ENCODE measurements around the gene PRICKLE2. TPM values are rescaled to one million over a fixed set of nuclear protein-coding genes. Genes with fewer than 3 reads are reported as not detected.

Gene PRICKLE2
- total RNA-seq, 2 experiments from 2014 or later: not detected

- intact Hi-C loops (cut with DNase I, micrococcal nuclease): no loop called here
- CTCF ChIA-PET: no interaction called here
- H3K9me3 Mint-ChIP-seq (ENCODE audit: low read depth): no peaks in the 10 kb centered on the region
- H3K4me1 Mint-ChIP-seq: no peaks in the 10 kb centered on the region
- peaks cover 3% of the 10 kb centered on the region for H3K27me3 Mint-ChIP-seq
- no peaks in the 10 kb centered on the region for H3K36me3 Mint-ChIP-seq (ENCODE audit: low read depth)
- ATAC-seq (no peak), DNase-seq (no peak)
- no peak overlapping the region for H3K4me3 Mint-ChIP-seq
- POLR2A ChIA-PET: no interaction called here
- H3K27ac Mint-ChIP-seq: no peak overlapping the region
Measured at GRCh38 chr3:64144241-64144900, 80.9 kb downstream of the PRICKLE2 start.

GRCh38 chr3:64143409-64144130, 81.7 kb downstream of the PRICKLE2 start:
- Mint-ChIP-seq H3K27ac (no peak overlapping the region), H3K27me3 (peaks cover 3% of the 10 kb centered on the region), H3K4me3 (no peak overlapping the region), H3K36me3 (ENCODE audit: low read depth) (no peaks in the 10 kb centered on the region), H3K9me3 (ENCODE audit: low read depth) (no peaks in the 10 kb centered on the region), H3K4me1 (no peaks in the 10 kb centered on the region)
- ATAC-seq: no peak
- POLR2A ChIA-PET: no interaction called here
- no peak for DNase-seq
- intact Hi-C loops (cut with DNase I, micrococcal nuclease): no loop called here
- CTCF ChIA-PET: no interaction called here

- DNase-seq: no peak
- POLR2A ChIA-PET: no interaction called here
- Mint-ChIP-seq H3K27ac (no peak overlapping the region), H3K36me3 (ENCODE audit: low read depth) (no peaks in the 10 kb centered on the region), H3K4me1 (no peaks in the 10 kb centered on the region), H3K9me3 (ENCODE audit: low read depth) (no peaks in the 10 kb centered on the region), H3K27me3 (peaks cover 3% of the 10 kb centered on the region), H3K4me3 (no peak overlapping the region)
- intact Hi-C loops (cut with DNase I, micrococcal nuclease): no loop called here
- ATAC-seq: no peak
- CTCF ChIA-PET: interaction anchor here (0.7 kb wide), 1 partner anchor 414 kb away, joined by 3 read pairs; no protein-coding TSS in a partner anchor
Measured at GRCh38 chr3:64141476-64141875, 83.8 kb downstream of the PRICKLE2 start.

- Mint-ChIP-seq H3K4me3 (no peak overlapping the region), H3K27ac (no peak overlapping the region), H3K9me3 (ENCODE audit: low read depth) (no peaks in the 10 kb centered on the region), H3K36me3 (ENCODE audit: low read depth) (no peaks in the 10 kb centered on the region), H3K4me1 (no peaks in the 10 kb centered on the region), H3K27me3 (no peaks in the 10 kb centered on the region)
- intact Hi-C loops (cut with DNase I, micrococcal nuclease): no loop called here
- ChIA-PET POLR2A (no interaction called here), CTCF (no interaction called here)
- DNase-seq (no peak), ATAC-seq (no peak)
Measured at GRCh38 chr3:64140651-64141050, 84.6 kb downstream of the PRICKLE2 start.

GRCh38 chr3:64138656-64139375, 86.5 kb downstream of the PRICKLE2 start:
- no peak for ATAC-seq
- Mint-ChIP-seq H3K4me1 (no peaks in the 10 kb centered on the region), H3K27me3 (no peaks in the 10 kb centered on the region), H3K27ac (no peak overlapping the region), H3K36me3 (ENCODE audit: low read depth) (no peaks in the 10 kb centered on the region), H3K9me3 (ENCODE audit: low read depth) (no peaks in the 10 kb centered on the region), H3K4me3 (no peak overlapping the region)
- DNase-seq: no peak
- intact Hi-C loops (cut with DNase I, micrococcal nuclease): no loop called here
- POLR2A ChIA-PET: no interaction called here
- CTCF ChIA-PET: no interaction called here

- H3K36me3 Mint-ChIP-seq (ENCODE audit: low read depth): no peaks in the 10 kb centered on the region
- H3K27ac Mint-ChIP-seq: no peak overlapping the region
- no peak overlapping the region for H3K4me3 Mint-ChIP-seq
- no peaks in the 10 kb centered on the region for H3K27me3 Mint-ChIP-seq
- intact Hi-C loops (cut with DNase I, micrococcal nuclease): no loop called here
- no peak for ATAC-seq
- no peak for DNase-seq
- POLR2A ChIA-PET: no interaction called here
- no peaks in the 10 kb centered on the region for H3K4me1 Mint-ChIP-seq
- H3K9me3 Mint-ChIP-seq (ENCODE audit: low read depth): no peaks in the 10 kb centered on the region
- CTCF ChIA-PET: interaction anchor here (0.6 kb wide), 1 partner anchor 26 kb away, joined by 5 read pairs; no protein-coding TSS in a partner anchor
Measured at GRCh38 chr3:64138046-64138445, 87.2 kb downstream of the PRICKLE2 start.

- Mint-ChIP-seq H3K4me1 (no peaks in the 10 kb centered on the region), H3K4me3 (no peak overlapping the region), H3K27ac (no peak overlapping the region), H3K36me3 (ENCODE audit: low read depth) (no peaks in the 10 kb centered on the region), H3K27me3 (no peaks in the 10 kb centered on the region), H3K9me3 (ENCODE audit: low read depth) (no peaks in the 10 kb centered on the region)
- intact Hi-C loops (cut with DNase I, micrococcal nuclease): no loop called here
- no peak for ATAC-seq
- ChIA-PET CTCF (interaction anchor here (1.1 kb wide), 1 partner anchor 13 kb away, joined by 3 read pairs; no protein-coding TSS in a partner anchor), POLR2A (no interaction called here)
- DNase-seq: no peak
Measured at GRCh38 chr3:64134882-64135281, 90.4 kb downstream of the PRICKLE2 start.

GRCh38 chr3:64133987-64134386, 91.3 kb downstream of the PRICKLE2 start:
- ChIA-PET POLR2A (no interaction called here), CTCF (no interaction called here)
- H3K36me3 Mint-ChIP-seq (ENCODE audit: low read depth): no peaks in the 10 kb centered on the region
- H3K27ac Mint-ChIP-seq: no peak overlapping the region
- DNase-seq (no peak), ATAC-seq (no peak)
- no peak overlapping the region for H3K4me3 Mint-ChIP-seq
- no peaks in the 10 kb centered on the region for H3K27me3 Mint-ChIP-seq
- intact Hi-C loops (cut with DNase I, micrococcal nuclease): no loop called here
- no peaks in the 10 kb centered on the region for H3K4me1 Mint-ChIP-seq
- H3K9me3 Mint-ChIP-seq (ENCODE audit: low read depth): no peaks in the 10 kb centered on the region

- DNase-seq: no peak
- no peaks in the 10 kb centered on the region for H3K36me3 Mint-ChIP-seq (ENCODE audit: low read depth)
- no peak overlapping the region for H3K27ac Mint-ChIP-seq
- H3K4me1 Mint-ChIP-seq: no peaks in the 10 kb centered on the region
- no peak overlapping the region for H3K4me3 Mint-ChIP-seq
- H3K27me3 Mint-ChIP-seq: no peaks in the 10 kb centered on the region
- ATAC-seq: no peak
- H3K9me3 Mint-ChIP-seq (ENCODE audit: low read depth): no peaks in the 10 kb centered on the region
- intact Hi-C loops (cut with DNase I, micrococcal nuclease): no loop called here
- CTCF ChIA-PET: no interaction called here
- POLR2A ChIA-PET: no interaction called here
Measured at GRCh38 chr3:64133272-64133671, 92.0 kb downstream of the PRICKLE2 start.

GRCh38 chr3:64131725-64132469, 93.4 kb downstream of the PRICKLE2 start:
- Mint-ChIP-seq H3K36me3 (ENCODE audit: low read depth) (no peaks in the 10 kb centered on the region), H3K27me3 (no peaks in the 10 kb centered on the region), H3K9me3 (ENCODE audit: low read depth) (no peaks in the 10 kb centered on the region), H3K4me1 (no peaks in the 10 kb centered on the region), H3K27ac (no peak overlapping the region), H3K4me3 (no peak overlapping the region)
- ATAC-seq (no peak), DNase-seq (no peak)
- intact Hi-C loops (cut with DNase I, micrococcal nuclease): no loop called here
- CTCF ChIA-PET: interaction anchor here (0.8 to 1.3 kb wide), 2 partner anchors 12 to 15 kb away, joined by 4 read pairs; no protein-coding TSS in a partner anchor
- POLR2A ChIA-PET: no interaction called here

- no peak overlapping the region for H3K27ac Mint-ChIP-seq
- ATAC-seq (no peak), DNase-seq (no peak)
- no peaks in the 10 kb centered on the region for H3K4me1 Mint-ChIP-seq
- intact Hi-C loops (cut with DNase I, micrococcal nuclease): no loop called here
- ChIA-PET POLR2A (no interaction called here), CTCF (no interaction called here)
- no peaks in the 10 kb centered on the region for H3K27me3 Mint-ChIP-seq
- H3K9me3 Mint-ChIP-seq (ENCODE audit: low read depth): no peaks in the 10 kb centered on the region
- H3K36me3 Mint-ChIP-seq (ENCODE audit: low read depth): no peaks in the 10 kb centered on the region
- no peak overlapping the region for H3K4me3 Mint-ChIP-seq
Measured at GRCh38 chr3:64130436-64130835, 94.8 kb downstream of the PRICKLE2 start.
